HG03025 (cell line): ENCODE measurements around the gene DNM3.

Experiments used
- ATAC-seq: cut with Tn5 transposase; IDR thresholded peaks from one replicate; pipeline ENCODE4 v1.9.1; 2021; ENCODE audit warnings: mild to moderate bottlenecking, moderate library complexity; ENCODE audit not compliant: unreplicated experiment, low FRiP score

DNM3 gene

DNA sequence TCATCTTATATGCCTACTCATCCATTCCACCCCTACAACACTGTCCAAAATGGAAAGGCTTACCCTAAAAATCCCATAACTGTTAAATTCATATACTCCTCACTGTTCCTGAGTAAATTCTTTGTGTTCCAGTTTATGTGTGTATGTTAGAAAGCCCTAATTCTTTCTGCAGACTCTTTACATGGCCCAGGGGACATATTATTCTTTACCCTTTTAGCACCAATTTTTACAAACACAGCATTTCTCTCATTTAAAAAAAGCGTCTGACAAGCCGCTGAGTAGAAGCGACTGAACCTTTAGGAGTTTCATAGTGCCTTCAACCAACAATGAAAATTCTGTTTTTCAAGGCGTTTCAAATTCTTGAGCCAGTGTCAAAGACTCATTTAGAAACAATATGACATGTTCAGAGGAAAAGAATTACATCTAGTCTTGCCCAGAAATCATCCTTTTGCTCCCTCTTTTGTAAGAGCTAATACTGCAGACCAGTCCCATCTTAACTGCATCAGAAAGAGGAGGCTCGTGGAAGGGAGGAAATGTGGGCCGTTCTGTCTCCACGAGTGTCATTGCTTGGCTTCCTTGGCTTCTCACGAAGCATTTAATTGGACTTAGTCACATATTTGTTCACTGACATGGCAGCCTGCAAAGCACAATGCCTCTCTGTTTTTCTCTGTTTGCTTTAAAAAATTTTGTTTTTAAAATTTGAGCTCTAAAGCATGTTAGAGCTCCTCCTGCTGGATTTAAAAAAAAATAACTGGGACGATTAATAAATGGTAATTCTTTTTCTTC, 557.9 kb downstream of the DNM3 start:
- ATAC-seq: no peak

DNA sequence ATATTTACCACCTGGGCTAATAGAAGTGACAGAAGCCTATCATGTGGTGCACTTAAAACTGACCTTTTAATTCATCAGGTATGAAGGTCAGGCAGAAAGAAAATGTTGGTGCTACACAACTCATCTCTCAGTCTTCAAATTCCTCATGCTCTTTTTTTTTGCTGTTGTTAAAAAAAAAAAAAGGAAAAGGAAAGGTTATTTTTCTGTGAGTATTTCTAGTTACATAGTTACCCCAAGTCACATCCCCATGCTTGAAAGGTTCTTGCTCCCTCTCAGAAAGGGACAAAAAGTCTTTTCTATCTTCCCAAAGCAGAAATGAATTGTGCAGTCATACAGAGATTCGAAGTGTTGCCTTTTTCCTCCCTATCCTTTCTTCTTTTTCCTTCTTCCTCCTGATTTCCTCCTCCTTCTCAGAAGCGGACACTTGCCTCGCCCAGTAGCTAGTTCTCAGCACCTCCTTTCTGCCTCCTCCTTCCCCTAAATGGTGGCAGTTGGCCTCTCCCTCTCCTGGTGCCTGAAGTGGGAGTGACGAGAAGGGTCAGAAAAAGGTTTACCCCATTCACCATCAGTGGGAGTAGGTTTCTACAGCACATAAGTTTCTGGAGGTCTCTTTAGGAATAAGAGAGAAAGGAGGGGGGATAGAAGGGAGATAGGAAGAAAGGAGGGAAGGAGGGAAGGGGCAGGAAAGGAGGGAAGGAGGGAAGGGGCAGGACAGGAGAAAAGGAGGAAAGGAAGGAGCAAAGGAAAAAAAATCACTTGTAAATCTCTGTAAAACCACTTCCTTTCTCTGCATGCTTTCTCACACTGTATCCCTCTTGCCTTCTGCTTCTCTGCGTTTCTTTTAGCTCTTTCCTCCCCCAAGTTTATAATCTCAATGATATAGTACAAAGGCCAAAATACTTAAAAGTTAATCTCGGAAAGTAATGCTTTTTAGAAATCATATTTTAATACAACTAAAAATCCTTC, 558.7 kb downstream of the DNM3 start:
- ATAC-seq: no peak

DNA sequence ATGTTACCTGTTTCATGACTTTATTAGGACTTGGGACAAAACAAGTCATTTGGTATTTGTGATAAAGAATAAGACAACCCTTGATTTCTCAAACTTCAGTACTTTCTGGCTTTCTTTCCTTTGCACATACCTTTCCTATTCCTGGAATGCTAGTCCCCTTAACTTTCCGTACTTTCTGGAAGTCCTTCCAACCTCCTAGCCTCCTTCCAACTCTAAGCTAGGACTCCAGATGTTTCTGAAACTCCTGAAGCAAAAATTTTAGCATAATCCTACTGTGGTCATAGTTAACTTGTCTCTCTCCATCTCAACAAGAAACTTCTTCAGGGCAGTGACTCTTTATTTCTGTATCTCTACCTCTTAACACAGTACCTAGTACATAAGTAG, 559.4 kb downstream of the DNM3 start:
- ATAC-seq: no peak

DNA sequence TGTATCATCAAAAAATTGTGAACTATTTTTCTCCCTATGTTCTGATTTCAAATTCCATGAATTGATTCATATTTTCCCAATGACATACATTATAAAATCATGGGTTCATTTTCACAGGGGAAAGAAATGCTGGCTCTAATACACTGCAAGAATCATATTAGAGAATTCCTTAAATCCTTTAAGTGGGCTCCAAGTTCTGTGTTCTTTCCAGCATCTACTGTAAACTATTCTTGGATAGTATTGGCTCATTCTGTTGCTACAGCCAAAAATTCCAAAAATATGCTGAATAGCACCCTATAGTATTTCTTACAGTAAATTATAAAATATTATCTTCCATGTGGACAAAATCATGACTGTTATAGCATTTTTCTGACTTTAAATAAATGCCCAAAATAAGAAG, 560.2 kb downstream of the DNM3 start:
- ATAC-seq: no peak

DNA sequence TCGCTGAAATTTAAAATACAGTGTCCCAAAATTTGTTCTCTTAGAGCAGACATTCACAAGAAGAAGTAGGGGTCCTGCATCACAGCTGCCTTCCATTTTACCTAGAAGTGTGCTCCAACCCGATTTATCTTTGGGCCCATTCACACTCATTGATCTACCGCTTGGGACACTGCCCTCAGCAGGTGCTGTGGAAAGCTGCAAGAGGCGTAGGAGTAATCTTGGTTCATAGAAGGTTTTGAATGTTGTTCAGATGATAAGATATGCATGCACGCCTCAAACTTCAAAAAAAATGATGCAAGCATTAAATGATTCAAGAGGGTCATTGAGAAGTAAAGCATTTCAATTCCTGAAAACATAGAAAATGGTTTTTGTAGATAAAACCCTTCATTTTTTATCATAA, 560.6 kb downstream of the DNM3 start:
- ATAC-seq: no peak

DNA sequence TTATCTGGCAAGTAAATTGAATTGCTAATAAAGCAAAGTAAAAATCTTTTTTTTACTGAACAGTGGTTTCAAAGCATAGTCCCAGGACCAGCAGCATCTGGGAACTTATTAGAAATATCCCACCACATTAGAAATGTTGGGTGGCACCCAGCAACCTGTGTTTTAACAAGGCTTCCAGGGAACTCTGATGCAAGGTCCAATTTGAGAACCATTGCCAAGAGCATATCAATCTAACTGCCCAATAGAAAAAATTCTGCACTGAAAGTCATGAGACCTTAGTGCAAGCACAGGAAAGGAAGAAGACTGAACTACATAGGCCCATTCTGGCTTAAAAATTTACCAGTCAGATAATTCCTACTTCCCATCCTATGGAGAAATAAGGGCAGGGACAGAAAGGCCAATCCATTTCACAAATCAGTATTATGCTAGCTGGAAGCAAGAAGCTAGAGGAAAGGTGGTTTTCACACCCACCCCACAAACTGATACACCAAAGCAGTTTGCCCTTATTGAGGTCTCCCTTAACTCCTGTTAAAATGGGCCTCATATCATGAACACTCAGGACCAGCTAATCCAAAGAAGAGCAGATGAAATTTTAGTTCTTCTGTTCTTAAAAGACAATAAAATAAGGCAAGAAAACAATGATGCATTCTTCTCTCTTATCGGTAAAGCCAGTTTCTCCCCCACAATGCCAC, 561.7 kb downstream of the DNM3 start:
- no peak for ATAC-seq

DNA sequence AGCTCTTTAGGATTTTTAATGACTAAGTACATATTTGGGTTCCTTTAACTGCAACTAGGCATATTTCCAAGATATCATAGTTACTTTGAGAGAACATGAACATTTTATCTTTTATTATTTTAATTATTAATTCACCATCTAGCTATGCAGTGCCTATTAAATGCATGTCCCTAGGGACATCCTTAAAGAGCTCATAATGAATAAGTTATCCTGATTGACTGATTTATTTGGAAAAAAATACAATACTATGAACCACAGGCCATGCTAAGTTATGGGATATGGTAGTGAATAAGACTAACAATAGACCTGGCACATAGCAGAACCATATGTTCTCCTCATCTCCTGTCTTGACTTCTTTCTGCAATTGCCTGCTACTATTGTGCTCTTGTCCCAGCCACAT, 562.8 kb downstream of the DNM3 start:
- ATAC-seq: no peak

DNA sequence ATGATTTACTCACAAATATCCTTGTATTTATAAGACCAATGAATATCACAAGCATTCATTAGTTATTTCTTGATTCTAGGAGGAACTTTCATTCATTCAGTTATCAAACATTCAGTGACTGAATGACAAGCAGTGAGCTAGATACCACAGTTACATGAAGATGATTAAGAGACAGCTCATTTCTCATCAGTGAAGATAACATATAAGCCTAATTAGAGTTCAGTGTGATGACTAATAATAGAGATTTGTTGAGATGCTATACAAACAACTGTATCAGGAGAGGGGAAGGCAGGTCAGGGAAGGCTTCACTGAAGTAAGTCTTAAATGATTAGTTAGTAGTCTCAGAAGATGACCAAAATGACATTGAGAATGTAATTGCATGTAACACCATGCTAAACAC, 564.6 kb downstream of the DNM3 start:
- ATAC-seq: no peak

DNA sequence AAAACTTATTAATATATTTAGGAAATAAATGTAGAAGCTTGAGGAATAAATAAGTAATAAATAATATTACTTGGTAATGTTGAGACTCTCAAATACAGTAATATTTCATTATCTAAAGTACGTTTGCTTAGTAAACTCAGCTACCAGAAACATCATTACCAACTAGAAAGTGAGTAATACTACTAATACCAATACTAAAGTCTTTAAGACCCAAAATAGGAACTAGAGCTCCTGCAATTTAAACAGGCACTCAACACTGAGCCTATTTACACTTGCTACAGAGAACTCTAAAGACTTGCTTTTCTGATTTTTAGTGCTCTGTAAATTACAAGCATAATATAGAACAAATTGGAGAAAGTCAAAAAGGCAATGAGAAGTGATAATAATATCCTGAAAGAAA, 565.7 kb downstream of the DNM3 start:
- ATAC-seq: no peak

DNA sequence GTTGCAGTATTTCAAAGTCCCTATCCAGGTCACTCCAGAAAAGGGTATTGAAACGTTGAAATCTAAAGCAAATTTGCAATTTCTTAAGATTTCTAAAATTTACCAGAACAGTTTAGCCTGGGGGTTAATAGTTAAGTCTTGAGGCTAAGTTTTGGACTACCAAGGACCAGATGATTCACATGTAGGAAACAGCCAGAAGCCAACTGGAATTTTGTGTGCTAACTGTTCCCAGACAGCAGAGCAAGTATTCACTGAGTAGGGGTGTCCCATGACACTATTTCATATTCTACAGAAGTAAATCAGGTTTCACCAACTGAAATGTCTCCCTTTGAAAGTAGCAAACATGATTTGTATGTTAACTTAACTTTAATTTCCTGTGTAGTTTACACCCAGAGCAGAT, 567.7 kb downstream of the DNM3 start:
- no peak for ATAC-seq

DNA sequence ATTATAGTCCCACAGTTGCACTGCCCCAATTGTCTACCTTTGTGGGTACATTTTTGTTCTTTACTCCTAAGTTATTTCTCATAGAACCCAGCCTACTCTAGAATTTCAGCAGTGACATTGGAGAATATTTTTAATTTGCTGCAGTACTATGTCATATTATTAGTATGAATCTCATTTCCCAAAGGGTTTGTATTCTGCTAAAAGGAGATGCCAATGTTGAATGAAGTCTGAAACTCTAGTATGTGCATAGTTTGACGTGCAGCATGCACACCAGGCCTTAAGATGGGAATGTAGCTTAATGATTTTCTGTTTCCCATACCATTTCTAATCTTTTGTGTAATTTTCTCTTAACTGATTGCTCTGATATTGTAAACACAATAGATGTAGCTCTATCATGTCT, 568.7 kb downstream of the DNM3 start:
- ATAC-seq: no peak

DNA sequence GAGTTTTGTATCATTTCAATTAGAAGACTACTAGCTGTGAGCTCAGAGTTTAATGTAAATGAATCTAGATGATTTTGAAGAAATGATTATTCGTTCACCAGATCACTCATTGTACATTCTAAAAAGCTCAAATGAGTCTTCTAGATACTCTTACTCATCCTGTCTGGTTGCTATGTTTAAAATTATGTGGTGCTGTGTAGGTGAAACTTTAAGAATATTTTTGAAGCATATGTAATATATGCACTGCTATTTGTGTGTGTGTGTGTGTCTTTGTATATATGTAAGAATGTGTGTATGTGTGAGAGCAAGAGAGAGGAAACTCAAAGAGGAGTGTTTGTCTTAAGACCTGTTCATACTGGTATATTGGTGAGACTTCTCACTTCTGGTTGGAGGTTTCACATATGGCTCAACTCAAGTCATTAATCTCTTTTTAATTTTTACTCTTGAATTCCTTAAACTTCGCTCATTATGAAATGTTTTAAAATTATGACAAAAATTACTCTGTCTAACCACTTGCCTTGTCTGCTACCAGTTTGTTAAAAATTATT, 570.6 kb downstream of the DNM3 start:
- no peak for ATAC-seq

DNA sequence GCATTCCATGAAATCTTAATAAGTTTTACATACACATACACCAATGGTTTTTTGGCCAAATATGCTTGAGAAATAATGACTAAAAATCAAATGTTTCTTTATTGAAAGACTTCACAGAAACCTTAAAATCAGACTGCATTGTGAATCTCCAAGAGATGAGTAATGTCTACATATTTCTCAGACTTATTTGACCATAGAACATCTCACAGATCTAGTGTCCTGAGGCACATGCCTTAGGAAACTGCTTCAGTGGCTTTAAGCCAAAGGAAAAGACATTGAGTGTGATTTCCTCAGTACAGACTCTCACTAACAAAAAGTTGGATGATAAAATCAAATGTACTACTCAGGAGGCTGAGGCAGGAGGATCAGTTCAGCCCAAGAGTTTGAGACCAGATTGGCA, 573.0 kb downstream of the DNM3 start:
- no peak for ATAC-seq

DNA sequence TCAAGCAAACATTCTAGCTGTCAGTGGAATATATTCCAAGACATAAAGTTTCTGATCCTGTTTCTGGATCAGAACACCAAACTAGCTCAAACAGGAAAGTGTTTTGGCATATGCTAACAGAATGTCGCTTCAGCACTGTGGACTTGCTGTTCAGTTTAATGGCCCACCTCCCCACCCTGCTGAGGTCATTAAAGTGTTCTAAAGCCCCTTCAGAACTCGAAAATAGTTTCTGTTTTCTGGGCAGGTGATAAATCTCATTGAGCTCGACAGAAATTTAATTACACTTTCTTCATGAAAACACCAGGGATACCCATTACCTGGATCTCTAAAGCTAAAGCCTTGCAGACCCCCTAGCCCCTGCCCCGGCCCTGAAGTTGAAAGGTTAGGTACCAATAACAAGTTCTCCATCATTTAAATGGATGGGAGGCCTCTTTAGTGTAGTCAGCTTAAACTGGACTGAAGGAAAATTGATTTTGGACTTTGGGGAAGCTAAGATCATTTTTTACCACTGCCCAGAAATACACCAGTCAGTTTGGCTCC, 575.3 kb downstream of the DNM3 start:
- ATAC-seq: no peak

DNA sequence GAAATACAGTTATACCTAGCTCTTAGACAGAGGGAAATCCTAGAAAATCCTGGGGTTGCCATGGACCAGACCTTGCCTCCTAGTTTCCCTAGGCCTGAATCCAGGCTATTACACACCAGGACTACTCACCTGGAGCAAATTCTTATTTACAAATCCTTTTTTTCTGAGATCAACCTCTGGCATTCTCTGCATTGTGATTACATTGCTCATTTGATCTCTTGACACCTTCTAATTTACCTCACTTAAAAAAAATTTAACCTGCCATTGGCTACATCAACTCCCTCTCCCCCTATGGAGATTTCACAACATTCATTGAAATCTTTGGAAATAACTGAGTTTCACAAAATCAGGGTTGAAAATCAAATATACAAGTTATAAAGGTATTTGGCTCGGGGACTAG, 576.3 kb downstream of the DNM3 start:
- no peak for ATAC-seq

DNA sequence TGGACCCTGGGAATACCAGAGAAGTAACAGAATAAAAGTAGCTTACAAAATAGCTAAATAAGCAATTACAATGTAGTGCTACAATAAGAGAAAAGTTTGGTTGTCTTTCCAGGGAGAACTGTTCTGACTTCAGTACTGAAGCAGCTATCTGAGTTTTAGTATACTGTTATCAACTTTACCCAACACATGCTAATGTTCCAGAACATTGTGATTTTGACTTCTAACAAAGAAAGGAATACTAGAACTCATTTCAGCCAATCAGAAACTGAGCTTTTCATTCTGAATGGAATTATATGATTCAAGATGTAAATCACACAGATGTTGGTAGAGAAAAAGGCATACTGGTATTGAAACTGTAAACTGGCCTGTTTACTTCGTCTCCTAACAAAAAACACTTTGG, 579.1 kb downstream of the DNM3 start, which contains the start of gene C1orf105:
Gene C1orf105, plus strand, starts transcription at position 301 of the 400 bp plus-strand sequence. CDS start 201 bp downstream, outside the sequence.
- no peak for ATAC-seq

DNA sequence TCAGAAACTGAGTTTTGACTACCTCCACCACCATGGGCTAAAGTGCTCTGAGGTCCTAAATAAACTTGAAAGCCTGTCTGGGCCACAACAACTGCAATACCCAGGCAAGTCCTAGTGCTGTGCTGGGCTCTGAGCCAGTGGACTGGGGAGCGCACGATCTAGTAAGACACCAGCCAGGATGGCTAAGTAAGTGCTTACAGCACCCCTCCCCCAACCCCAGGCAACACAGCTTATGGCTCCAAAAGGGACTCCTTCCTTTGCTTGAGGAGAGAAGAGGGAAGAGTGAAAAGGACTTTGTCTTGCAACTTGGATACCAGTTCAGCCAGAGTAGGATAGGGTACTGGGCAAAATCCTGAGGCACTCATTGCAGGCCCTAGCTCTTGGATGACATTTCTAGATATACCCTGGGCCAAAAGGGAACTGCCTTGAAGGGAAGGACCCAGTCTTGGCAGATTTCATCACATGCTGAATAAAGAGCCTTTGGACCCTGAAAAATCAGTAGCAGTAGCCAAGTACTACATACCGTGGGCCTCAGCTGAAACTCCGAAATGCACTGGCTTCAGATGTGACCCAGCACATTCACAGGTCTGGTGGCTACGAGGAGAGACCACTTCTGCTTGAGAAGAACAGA, 580.8 kb downstream of the DNM3 start:
- no peak for ATAC-seq

DNA sequence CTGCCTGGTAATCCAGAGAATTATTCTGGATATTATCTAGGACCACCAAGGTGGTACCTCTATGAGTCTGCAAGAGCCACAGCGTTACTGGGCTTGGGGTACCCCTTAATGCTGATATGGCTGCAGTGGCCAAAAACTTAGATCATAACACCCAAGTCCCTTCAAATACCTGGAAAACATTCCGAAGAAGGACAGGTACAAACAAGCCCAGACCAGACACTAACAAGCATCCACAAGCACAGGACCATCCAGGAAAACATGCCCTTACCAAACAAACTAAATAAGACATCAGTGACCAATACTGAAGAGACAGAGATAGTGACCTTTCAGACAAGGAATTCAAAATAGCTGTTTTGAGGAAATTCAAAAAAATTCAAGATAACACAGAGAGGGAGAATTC, 582.0 kb downstream of the DNM3 start:
- ATAC-seq: no peak

DNA sequence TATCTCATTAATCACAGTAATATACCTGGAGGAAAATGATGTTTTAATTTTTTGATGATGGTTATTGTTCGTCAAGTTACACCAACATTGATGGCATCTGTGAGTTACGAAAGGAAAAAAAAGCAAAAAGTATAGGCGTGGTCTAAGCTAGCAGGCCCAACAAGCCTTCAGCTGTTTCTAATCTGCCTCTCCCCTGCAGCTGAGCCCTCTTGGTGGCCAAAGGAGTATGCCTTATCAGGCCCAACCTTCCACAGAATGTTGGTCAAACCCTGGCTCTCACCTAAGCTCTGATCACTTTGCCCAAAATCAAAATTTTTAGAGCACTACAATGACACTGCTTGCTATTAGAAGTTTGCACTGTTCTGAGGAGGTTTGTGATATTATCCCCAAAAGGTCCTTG, 584.0 kb downstream of the DNM3 start:
- ATAC-seq: no peak

DNA sequence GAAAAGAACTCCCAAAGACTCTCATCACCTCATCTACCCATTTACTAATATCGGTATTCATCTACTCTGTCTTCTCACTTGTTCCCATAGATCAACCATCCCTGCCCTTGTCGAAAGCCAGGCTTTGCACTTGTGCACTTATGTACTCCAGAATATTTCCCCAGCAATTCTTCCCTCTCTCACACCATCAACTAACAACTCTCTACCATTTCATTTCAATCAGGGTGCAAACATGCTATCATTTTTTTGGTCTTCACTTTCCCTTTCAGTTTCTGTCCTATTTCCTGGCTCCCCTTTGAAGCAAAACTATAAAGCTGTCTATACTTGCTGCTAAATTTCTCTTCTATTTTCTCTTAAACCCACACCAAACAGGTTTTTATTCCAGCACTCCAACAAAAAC, 585.9 kb downstream of the DNM3 start:
- ATAC-seq: no peak
